HEK293T (cell line): ENCODE data around the gene DUSP5.
A peak's percentile ranks its signal among the peaks of the same experiment; 100 is the strongest.

Experiments
- CTCF ChIA-PET: fragments of 350-600 bp; formaldehyde crosslinking; extraction: SDS; loops from one replicate; lab custom pipeline; 2021; ENCODE audit warnings: antibody characterized with exemption, inconsistent platforms; lab: Yijun Ruan, JAX
- POLR2A ChIA-PET: fragments of 350-600 bp; formaldehyde crosslinking; extraction: SDS; loops from one replicate; lab custom pipeline; 2020; ENCODE audit warnings: antibody characterized with exemption, inconsistent platforms; lab: Yijun Ruan, JAX
- DNase-seq: peaks from one replicate; pipeline ENCODE4 v3.0.0; 2012; ENCODE audit warnings: mixed read lengths; ENCODE audit errors: extremely low spot score
- ARNT ChIP-seq: fragments of 450-650 bp; IDR thresholded peaks from 2 replicates; pipeline ENCODE4 v1.6.1; 2017; ENCODE audit warnings: mild to moderate bottlenecking
- BHLHE40 ChIP-seq: fragments of 450-650 bp; IDR thresholded peaks from 2 replicates; pipeline ENCODE4 v1.6.1; 2016; ENCODE audit warnings: mild to moderate bottlenecking, moderate library complexity, borderline replicate concordance
- CTBP1 ChIP-seq: fragments of 450-650 bp; IDR thresholded peaks from 2 replicates; pipeline ENCODE4 v1.6.1; 2016; ENCODE audit warnings: borderline replicate concordance
- ELF4 ChIP-seq: fragments of 450-650 bp; IDR thresholded peaks from 2 replicates; pipeline ENCODE4 v1.6.1; 2017; ENCODE audit warnings: antibody characterized with exemption
- FOXA1 ChIP-seq: fragments of 450-650 bp; IDR thresholded peaks from 2 replicates; pipeline ENCODE4 v1.6.1; 2016; ENCODE audit warnings: mild to moderate bottlenecking
- FOXK2 ChIP-seq: fragments of 450-650 bp; IDR thresholded peaks from 2 replicates; pipeline ENCODE4 v1.6.1; 2016; ENCODE audit warnings: mild to moderate bottlenecking
- FOXM1 ChIP-seq: fragments of 450-650 bp; IDR thresholded peaks from 2 replicates; pipeline ENCODE4 v1.6.1; 2017; ENCODE audit warnings: mild to moderate bottlenecking, borderline replicate concordance
- HDGF ChIP-seq: fragments of 450-650 bp; IDR thresholded peaks from 2 replicates; pipeline ENCODE4 v1.6.1; 2017; ENCODE audit warnings: antibody characterized with exemption, borderline replicate concordance
- L3MBTL2 ChIP-seq: fragments of 450-650 bp; conservative IDR thresholded peaks from 2 replicates; pipeline ENCODE4 v1.6.1; 2016; ENCODE audit warnings: mild to moderate bottlenecking
- LEF1 ChIP-seq: fragments of 450-650 bp; IDR thresholded peaks from 2 replicates; pipeline ENCODE4 v1.6.1; 2017; ENCODE audit warnings: mild to moderate bottlenecking, borderline replicate concordance
- NFRKB ChIP-seq: fragments of 450-650 bp; IDR thresholded peaks from 2 replicates; pipeline ENCODE4 v1.6.1; 2016; ENCODE audit warnings: mild to moderate bottlenecking, moderate library complexity
- PKNOX1 ChIP-seq: fragments of 450-650 bp; IDR thresholded peaks from 2 replicates; pipeline ENCODE4 v1.6.1; 2016
- SP1 ChIP-seq: fragments of 450-650 bp; IDR thresholded peaks from 2 replicates; pipeline ENCODE4 v1.6.1; 2017
- SUZ12 ChIP-seq: fragments of 450-650 bp; IDR thresholded peaks from 2 replicates; pipeline ENCODE4 v1.6.1; 2016; ENCODE audit warnings: mild to moderate bottlenecking
- TARDBP ChIP-seq: fragments of 450-650 bp; IDR thresholded peaks from 2 replicates; pipeline ENCODE4 v1.6.1; 2016
- ZNF384 ChIP-seq: fragments of 450-650 bp; IDR thresholded peaks from 2 replicates; pipeline ENCODE4 v1.6.1; 2016

The DUSP5 gene

DNA sequence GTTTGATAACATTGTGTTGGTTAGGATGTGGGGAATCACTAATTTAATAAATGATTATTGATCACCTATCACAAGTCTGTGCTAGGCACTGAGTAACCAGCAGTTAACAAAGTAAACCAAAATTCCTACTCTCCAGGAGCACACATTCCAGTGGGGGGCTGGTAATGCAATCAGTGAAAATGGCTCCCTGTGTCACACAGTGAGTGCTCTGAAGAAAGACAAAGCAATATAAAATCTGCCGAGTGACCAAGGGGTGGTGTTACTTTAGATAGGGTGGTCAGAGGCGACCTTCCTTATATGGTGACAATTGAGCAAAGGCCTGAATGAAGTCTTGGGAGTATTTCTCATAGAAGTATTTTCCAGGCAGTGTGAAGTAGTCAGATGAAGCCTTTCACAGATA, 56.2 kb downstream of the DUSP5 start:
- POLR2A ChIA-PET = no interaction called here
- TF ChIP-seq FOXK2 (no peak), LEF1 (no peak), CTBP1 (no peak), HDGF (no peak), SP1 (no peak)
- CTCF ChIA-PET = no interaction called here
- no peak for DNase-seq

GRCh38 chr10:110556296-110556695, 58.6 kb downstream of the DUSP5 start:
- CTCF ChIA-PET = no interaction called here
- TF ChIP-seq CTBP1 (no peak), BHLHE40 (no peak), NFRKB (no peak), PKNOX1 (no peak), FOXM1 (no peak), L3MBTL2 (no peak), ARNT (no peak), ELF4 (no peak), LEF1 (no peak), SP1 (no peak), ZNF384 (no peak), TARDBP (no peak), FOXA1 (no peak), FOXK2 (no peak), SUZ12 (no peak)
- POLR2A ChIA-PET = no interaction called here
- DNase-seq = no peak

DNA sequence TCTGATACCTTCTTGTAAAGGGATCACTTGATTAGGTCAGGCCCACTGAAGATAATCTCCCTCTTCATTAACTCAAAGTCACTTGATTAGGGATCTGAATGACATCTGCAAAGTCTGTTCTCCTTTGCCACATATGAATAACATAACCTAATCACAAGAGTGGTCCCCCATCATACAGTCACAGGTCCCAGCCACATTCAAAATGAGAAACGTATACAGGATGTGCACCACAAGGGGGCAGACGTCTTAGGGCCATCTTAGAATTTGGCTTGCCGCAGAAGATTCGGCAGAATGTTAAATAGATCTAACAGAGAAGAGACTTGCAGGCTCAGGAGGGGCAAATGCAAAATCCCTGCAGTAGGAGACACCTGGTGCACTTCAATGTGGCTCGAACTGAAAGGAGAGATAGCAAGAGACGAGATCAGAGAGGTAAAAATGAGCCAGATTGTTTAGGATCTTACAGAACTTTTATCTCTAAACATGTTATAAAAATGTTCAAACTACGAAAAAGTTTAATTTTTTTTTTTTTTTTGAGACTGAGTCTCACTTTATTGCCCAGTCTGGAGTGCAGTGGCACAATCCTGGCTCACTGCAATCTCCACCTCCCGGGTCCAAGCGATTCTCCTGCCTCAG, 59.4 kb downstream of the DUSP5 start:
- ChIA-PET POLR2A (no interaction called here), CTCF (interaction anchor here (0.8 to 2.3 kb wide), 2 partner anchors 10 to 16 kb away, joined by 3 to 7 read pairs; no protein-coding TSS in a partner anchor)
- TF ChIP-seq L3MBTL2 (no peak), BHLHE40 (no peak), NFRKB (no peak), CTBP1 (no peak), FOXK2 (no peak), FOXM1 (no peak), SUZ12 (no peak), FOXA1 (no peak), TARDBP (no peak), HDGF (no peak), ZNF384 (no peak), ELF4 (no peak)
- peak; percentile 71 for DNase-seq

GRCh38 chr10:110558041-110558440, 60.3 kb downstream of the DUSP5 start:
- CTCF ChIA-PET = interaction anchor here (0.8 to 2.3 kb wide), 2 partner anchors 11 to 15 kb away, joined by 3 to 7 read pairs; no protein-coding TSS in a partner anchor
- POLR2A ChIA-PET = no interaction called here

DNA sequence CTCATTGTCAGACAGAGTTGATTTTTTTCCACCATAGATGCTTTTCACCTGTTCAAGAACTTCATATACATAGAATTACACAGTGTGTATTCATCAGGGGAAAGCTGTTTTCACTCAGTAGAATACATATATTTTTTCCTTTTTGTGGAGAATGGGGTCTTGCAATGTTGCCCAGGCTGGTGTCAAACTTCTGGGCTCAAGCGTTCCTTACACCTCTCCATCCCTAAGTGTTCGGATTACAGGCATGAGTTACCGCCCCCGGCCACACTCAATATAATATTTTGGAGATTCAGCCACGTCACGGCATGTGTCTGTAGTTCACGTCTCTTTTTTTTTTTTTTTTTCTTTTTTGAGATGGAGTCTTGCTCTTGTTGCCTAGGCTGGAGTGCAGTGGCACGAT, 62.3 kb downstream of the DUSP5 start:
- ChIA-PET CTCF (no interaction called here), POLR2A (interaction anchor here (1.2 kb wide), 1 partner anchor 8 kb away, joined by 3 read pairs; no protein-coding TSS in a partner anchor)
- no peak for TF ChIP-seq ZNF384
- no peak for TF ChIP-seq SUZ12
- no peak for TF ChIP-seq L3MBTL2
- no peak for TF ChIP-seq ELF4
- no peak for TF ChIP-seq HDGF
- TF ChIP-seq BHLHE40 = no peak
- TF ChIP-seq PKNOX1 = no peak
- no peak for TF ChIP-seq TARDBP
- no peak for TF ChIP-seq NFRKB
- no peak for DNase-seq

More at GRCh38 chr10:110558041-110558440, 60.3 kb downstream of the DUSP5 start:
- TF ChIP-seq ZNF384 (no peak), FOXA1 (no peak), FOXK2 (no peak), L3MBTL2 (no peak), NFRKB (no peak), BHLHE40 (no peak), CTBP1 (no peak), ELF4 (no peak), PKNOX1 (no peak), ARNT (no peak), FOXM1 (no peak), SP1 (no peak), HDGF (no peak), TARDBP (no peak), LEF1 (no peak)
- no peak for DNase-seq
